ENCODE measurements around the gene MAST4. TPM values are rescaled to one million over a fixed set of nuclear protein-coding genes. Genes with fewer than 3 reads are reported as not detected.
"Not testable (repeated sequence)": the region's sequence is repeated elsewhere in the genome, so short reads cannot be mapped to it uniquely, and the experiment has no call there.

Gene MAST4
- total RNA-seq, 1 donor from 2014 or later = 17.2 TPM

- intact Hi-C loops (cut with micrococcal nuclease) = no loop called here
- H3K27ac Mint-ChIP-seq = no peak overlapping the region
- TF ChIP-seq CTCF (IDR thresholded peaks at IDR 0.05) = no peak
These were observed 527.6 kb downstream of the MAST4 start for GRCh38 chr5:67123819-67124218.

GRCh38 chr5:67124556-67124955 lies 528.4 kb downstream of the MAST4 start:
- H3K36me3 Mint-ChIP-seq (ENCODE audit: low read depth) = peaks cover 11% of the 10 kb centered on the region
- peaks cover 4% of the 10 kb centered on the region for H3K9me3 Mint-ChIP-seq
- DNase-seq = no peak
- no peaks in the 10 kb centered on the region for H3K27me3 Mint-ChIP-seq
- CTCF ChIA-PET = no interaction called here
- H3K4me1 Mint-ChIP-seq = peaks cover 6% of the 10 kb centered on the region
- ATAC-seq (ENCODE audit: low read depth) = no peak
- no peak for TF ChIP-seq CTCF (IDR thresholded peaks at IDR 0.05)
- POLR2A ChIA-PET = no interaction called here
- no peak overlapping the region for H3K27ac Mint-ChIP-seq
- intact Hi-C loops (cut with micrococcal nuclease) = no loop called here
- H3K4me3 Mint-ChIP-seq = no peak overlapping the region

More at GRCh38 chr5:67123819-67124218, 527.6 kb downstream of the MAST4 start:
- Mint-ChIP-seq H3K4me1 (peaks cover 6% of the 10 kb centered on the region), H3K4me3 (no peak overlapping the region), H3K36me3 (ENCODE audit: low read depth) (peaks cover 15% of the 10 kb centered on the region), H3K9me3 (peaks cover 4% of the 10 kb centered on the region), H3K27me3 (no peaks in the 10 kb centered on the region)
- POLR2A ChIA-PET = no interaction called here
- ATAC-seq (ENCODE audit: low read depth) = no peak
- no peak for DNase-seq
- CTCF ChIA-PET = no interaction called here

- ATAC-seq (ENCODE audit: low read depth); DNase-seq; H3K4me1 Mint-ChIP-seq; POLR2A ChIA-PET; H3K9me3 Mint-ChIP-seq; H3K4me3 Mint-ChIP-seq; H3K27ac Mint-ChIP-seq; H3K27me3 Mint-ChIP-seq; CTCF ChIA-PET; intact Hi-C loops (cut with micrococcal nuclease): not testable (repeated sequence)
- peaks cover 11% of the 10 kb centered on the region for H3K36me3 Mint-ChIP-seq (ENCODE audit: low read depth)
These were observed 531.2 kb downstream of the MAST4 start for GRCh38 chr5:67127347-67127895.

GRCh38 chr5:67129768-67130167 lies 533.6 kb downstream of the MAST4 start:
- DNase-seq = no peak
- H3K4me1 Mint-ChIP-seq = peaks cover 6% of the 10 kb centered on the region
- H3K4me3 Mint-ChIP-seq = no peak overlapping the region
- no peak for TF ChIP-seq CTCF (IDR thresholded peaks at IDR 0.05)
- no peak for ATAC-seq (ENCODE audit: low read depth)
- POLR2A ChIA-PET = no interaction called here
- intact Hi-C loops (cut with micrococcal nuclease) = no loop called here
- H3K36me3 Mint-ChIP-seq (ENCODE audit: low read depth) = peaks cover 11% of the 10 kb centered on the region
- H3K27me3 Mint-ChIP-seq = no peaks in the 10 kb centered on the region
- peaks cover 4% of the 10 kb centered on the region for H3K9me3 Mint-ChIP-seq
- CTCF ChIA-PET = no interaction called here
- no peak overlapping the region for H3K27ac Mint-ChIP-seq

GRCh38 chr5:67133217-67133616 lies 537.0 kb downstream of the MAST4 start:
- TF ChIP-seq CTCF (IDR thresholded peaks at IDR 0.05) = no peak
- intact Hi-C loops (cut with micrococcal nuclease) = no loop called here
- no peaks in the 10 kb centered on the region for H3K27me3 Mint-ChIP-seq
- peaks cover 9% of the 10 kb centered on the region for H3K36me3 Mint-ChIP-seq (ENCODE audit: low read depth)
- no peak overlapping the region for H3K27ac Mint-ChIP-seq
- POLR2A ChIA-PET = no interaction called here
- DNase-seq (no peak), ATAC-seq (ENCODE audit: low read depth) (no peak)
- CTCF ChIA-PET = interaction anchor here (1.0 kb wide), 1 partner anchor 24 kb away, joined by 3 read pairs; no protein-coding TSS in a partner anchor
- no peaks in the 10 kb centered on the region for H3K9me3 Mint-ChIP-seq
- no peak overlapping the region for H3K4me3 Mint-ChIP-seq
- no peaks in the 10 kb centered on the region for H3K4me1 Mint-ChIP-seq

GRCh38 chr5:67133776-67134175 lies 537.6 kb downstream of the MAST4 start:
- Mint-ChIP-seq H3K36me3 (ENCODE audit: low read depth) (peaks cover 9% of the 10 kb centered on the region), H3K27ac (no peak overlapping the region), H3K4me1 (no peaks in the 10 kb centered on the region), H3K9me3 (no peaks in the 10 kb centered on the region), H3K4me3 (no peak overlapping the region), H3K27me3 (no peaks in the 10 kb centered on the region)
- ChIA-PET POLR2A (no interaction called here), CTCF (interaction anchor here (1.0 kb wide), 1 partner anchor 23 kb away, joined by 3 read pairs; no protein-coding TSS in a partner anchor)
- TF ChIP-seq CTCF (IDR thresholded peaks at IDR 0.05) = no peak
- no peak for DNase-seq
- ATAC-seq (ENCODE audit: low read depth) = no peak
- intact Hi-C loops (cut with micrococcal nuclease) = no loop called here

Measured in activated B cell treated with CpG ODN at 0.5 μM for 24 hours (primary cell).